ENCODE data around the gene RIMOC1.

Gene RIMOC1

GRCh38 chr5:41893074-41893851 is 10.9 kb upstream of the RIMOC1 start:
- H3K27me3 ChIP-seq (replicated peaks; ENCODE audit: control insufficient read depth, insufficient read depth, low read length): no peaks in the 10 kb centered on the region
- DNase-seq (ENCODE audit: extremely low read depth, insufficient read length): no peak
- no peaks in the 10 kb centered on the region for H3K36me3 ChIP-seq (ENCODE audit: control insufficient read depth, insufficient read depth, low read length)
- no peak for TF ChIP-seq CTCF (IDR thresholded peaks at IDR 0.05; ENCODE audit: insufficient read depth, low read length, poor library complexity, severe bottlenecking)
- H3K4me3 ChIP-seq (replicated peaks; ENCODE audit: low read depth, low read length): 0 out of 2 replicates have a peak overlapping the region, but pooled peaks have one; percentile 16

- TF ChIP-seq CTCF (IDR thresholded peaks at IDR 0.05; ENCODE audit: insufficient read depth, low read length, poor library complexity, severe bottlenecking): no peak
- Histone ChIP-seq H3K36me3 (ENCODE audit: control insufficient read depth, insufficient read depth, low read length) (no peaks in the 10 kb centered on the region), H3K4me3 (replicated peaks; ENCODE audit: low read depth, low read length) (no peak overlapping the region), H3K27me3 (replicated peaks; ENCODE audit: control insufficient read depth, insufficient read depth, low read length) (no peaks in the 10 kb centered on the region)
- no peak for DNase-seq (ENCODE audit: extremely low read depth, insufficient read length)
Observed at GRCh38 chr5:41896230-41896629, 7.9 kb upstream of the RIMOC1 start.

- TF ChIP-seq CTCF (IDR thresholded peaks at IDR 0.05; ENCODE audit: insufficient read depth, low read length, poor library complexity, severe bottlenecking): no peak
- H3K4me3 ChIP-seq (replicated peaks; ENCODE audit: low read depth, low read length): peak overlapping the region; percentile 83
Observed at GRCh38 chr5:41903382-41903891, 707 bp upstream of the RIMOC1 start.

GRCh38 chr5:41906151-41906550 is 2.0 kb downstream of the RIMOC1 start:
- DNase-seq (ENCODE audit: extremely low read depth, insufficient read length): no peak
- no peak for TF ChIP-seq CTCF (IDR thresholded peaks at IDR 0.05; ENCODE audit: insufficient read depth, low read length, poor library complexity, severe bottlenecking)
- H3K4me3 ChIP-seq (replicated peaks; ENCODE audit: low read depth, low read length): no peak overlapping the region
- H3K36me3 ChIP-seq (ENCODE audit: control insufficient read depth, insufficient read depth, low read length): no peaks in the 10 kb centered on the region; the same call in none of the 2 replicates
- no peaks in the 10 kb centered on the region for H3K27me3 ChIP-seq (replicated peaks; ENCODE audit: control insufficient read depth, insufficient read depth, low read length)

More at GRCh38 chr5:41903382-41903891, 707 bp upstream of the RIMOC1 start:
- no peak for DNase-seq (ENCODE audit: extremely low read depth, insufficient read length)
- H3K27me3 ChIP-seq (replicated peaks; ENCODE audit: control insufficient read depth, insufficient read depth, low read length): no peaks in the 10 kb centered on the region
- H3K36me3 ChIP-seq (ENCODE audit: control insufficient read depth, insufficient read depth, low read length): no peaks in the 10 kb centered on the region

- DNase-seq (ENCODE audit: extremely low read depth, insufficient read length): no peak
- no peak for TF ChIP-seq CTCF (IDR thresholded peaks at IDR 0.05; ENCODE audit: insufficient read depth, low read length, poor library complexity, severe bottlenecking)
- no peak overlapping the region for H3K4me3 ChIP-seq (replicated peaks; ENCODE audit: low read depth, low read length)
- H3K36me3 ChIP-seq (ENCODE audit: control insufficient read depth, insufficient read depth, low read length): peaks cover 1% of the 10 kb centered on the region
- H3K27me3 ChIP-seq (replicated peaks; ENCODE audit: control insufficient read depth, insufficient read depth, low read length): no peaks in the 10 kb centered on the region
Observed at GRCh38 chr5:41908374-41909079, 4.4 kb downstream of the RIMOC1 start.
